Upper lobe of left lung (tissue), 4 donors: ENCODE measurements around the gene LAYN.

Source experiments
- EP300 ChIP-seq, 4 donors: sonication (generic); formaldehyde crosslinking; IDR thresholded peaks; one replicate each; pipeline ENCODE4 v1.5.1; 2017; ENCODE audit warnings: antibody characterized with exemption in 4 of 4, control low read depth in 2 of 4
- POLR2A ChIP-seq, 4 donors: fragments of 450-650 bp; IDR thresholded peaks; one replicate each; pipeline ENCODE4 v1.5.1; 2016 to 2017; ENCODE audit warnings: antibody characterized with exemption in 4 of 4, mild to moderate bottlenecking in 2 of 4
- TF ChIP-seq, protein P1 (sequence below), 6 experiments: fragments of 450-650 bp in 4 of 6; fragments of 200-600 bp in 2 of 6; sonication (generic) in 2 of 6; IDR thresholded peaks; one replicate each; pipeline ENCODE4 v1.5.1; 2016 to 2019; ENCODE audit warnings: antibody characterized with exemption in 6 of 6

DNA sequence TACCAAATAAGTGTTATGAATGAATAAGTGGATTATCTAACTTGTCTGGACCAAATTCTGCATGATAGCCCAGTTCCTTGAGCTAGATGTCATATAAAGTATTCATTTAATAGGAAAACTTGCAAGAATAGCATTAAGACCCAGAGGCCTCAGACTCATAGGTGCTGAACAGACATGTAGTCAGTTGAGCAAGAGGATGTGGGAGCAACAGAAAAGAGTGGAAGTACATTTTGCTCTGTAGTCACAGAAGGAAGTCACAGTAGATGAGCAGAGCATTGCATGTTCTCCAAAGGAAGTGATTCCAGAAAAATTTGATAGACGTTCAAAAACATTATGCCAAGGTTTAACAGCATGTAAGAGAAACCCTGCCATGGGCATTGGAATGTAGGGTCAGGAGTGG is 16.5 kb upstream of the LAYN start:
- TF ChIP-seq, protein P1, sequence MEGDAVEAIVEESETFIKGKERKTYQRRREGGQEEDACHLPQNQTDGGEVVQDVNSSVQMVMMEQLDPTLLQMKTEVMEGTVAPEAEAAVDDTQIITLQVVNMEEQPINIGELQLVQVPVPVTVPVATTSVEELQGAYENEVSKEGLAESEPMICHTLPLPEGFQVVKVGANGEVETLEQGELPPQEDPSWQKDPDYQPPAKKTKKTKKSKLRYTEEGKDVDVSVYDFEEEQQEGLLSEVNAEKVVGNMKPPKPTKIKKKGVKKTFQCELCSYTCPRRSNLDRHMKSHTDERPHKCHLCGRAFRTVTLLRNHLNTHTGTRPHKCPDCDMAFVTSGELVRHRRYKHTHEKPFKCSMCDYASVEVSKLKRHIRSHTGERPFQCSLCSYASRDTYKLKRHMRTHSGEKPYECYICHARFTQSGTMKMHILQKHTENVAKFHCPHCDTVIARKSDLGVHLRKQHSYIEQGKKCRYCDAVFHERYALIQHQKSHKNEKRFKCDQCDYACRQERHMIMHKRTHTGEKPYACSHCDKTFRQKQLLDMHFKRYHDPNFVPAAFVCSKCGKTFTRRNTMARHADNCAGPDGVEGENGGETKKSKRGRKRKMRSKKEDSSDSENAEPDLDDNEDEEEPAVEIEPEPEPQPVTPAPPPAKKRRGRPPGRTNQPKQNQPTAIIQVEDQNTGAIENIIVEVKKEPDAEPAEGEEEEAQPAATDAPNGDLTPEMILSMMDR (IDR thresholded peaks at IDR 0.05) = no peak
- TF ChIP-seq POLR2A (IDR thresholded peaks at IDR 0.05) = no peak
- TF ChIP-seq EP300 (IDR thresholded peaks at IDR 0.05) = no peak
